Pancreas (tissue), 10 donors: Measurements from ENCODE around the gene TUBB. TPM values are rescaled to one million over a fixed set of nuclear protein-coding genes. Genes with fewer than 3 reads are reported as not detected.
"Not testable (repeated sequence)": the region's sequence is repeated elsewhere in the genome, so short reads cannot be mapped to it uniquely, and the experiment has no call there.

Experiments used
- ATAC-seq, 4 donors: fragments of 200-7000 bp; cut with Tn5 transposase; one replicate each; pipeline versions ENCODE4 v1.8.0 to v1.9.1; 2020; ENCODE audit warnings: mild to moderate bottlenecking in 4 of 4, moderate library complexity in 4 of 4
- DNase-seq, 6 donors: peaks; one replicate each; pipeline ENCODE4 v3.0.0-alpha.2; 2020
- FAIRE-seq: peaks from 2 replicates; lab custom pipeline; 2012; peaks lifted over from hg19 to GRCh38; lab: Jason Lieb, UNC
- H3K27ac ChIP-seq, 4 donors: fragments of 200-600 bp; sonication (generic); 1 replicate in 3 of 4; 2 replicates in 1 of 4; pipeline versions ENCODE4 v1.5.0 to v1.8.0; 2020
- H3K27me3 ChIP-seq, 4 donors: fragments of 200-600 bp; one replicate each; pipeline ENCODE4 v1.8.0; 2021
- H3K36me3 ChIP-seq, 3 donors: fragments of 200-600 bp; sonication (generic) in 1 of 3; one replicate each; pipeline versions ENCODE4 v1.5.0 to v1.8.0; 2020 to 2021
- H3K4me1 ChIP-seq, 3 donors: fragments of 200-600 bp; one replicate each; pipeline ENCODE4 v1.8.0; 2021
- H3K4me3 ChIP-seq, 4 donors: fragments of 200-600 bp; sonication (generic) in 2 of 4; one replicate each; pipeline versions ENCODE4 v1.5.0 to v1.8.0; 2020 to 2021
- H3K9me3 ChIP-seq, 4 donors: fragments of 200-600 bp; one replicate each; pipeline ENCODE4 v1.8.0; 2021
- CTCF ChIP-seq, 4 donors: fragments of 200-600 bp; sonication (generic) in 3 of 4; IDR thresholded peaks; one replicate each; pipeline versions ENCODE4 v1.5.0 to v1.8.0; 2021; ENCODE audit warnings: antibody characterized with exemption in 4 of 4
- WGBS, 2 donors: extraction: QIAGEN DNeasy Blood & Tissue Kit; methylation state at CpG; one replicate each; pipeline ENCODE4 v1.1.7; 2013; 5-methylcytosine and 5-hydroxymethylcytosine counted together
- intact Hi-C, 3 donors: fragments of 100-400 bp; cut with DNase I; formaldehyde crosslinking; loops; one replicate each; pipeline versions ENCODE4 v1.11.1 to v1.14.2; 2022
- polyA plus RNA-seq, 2 donors: library from polyadenylated mRNA; stranded (reverse); fragments of 200-250 nt; gene quantifications; one replicate each; pipeline ENCODE4 v1.2.3, GENCODE V29; 2013
- total RNA-seq, 6 donors: library from RNA; stranded (reverse); fragmentation: NEBNext Ultra II Directional in 4 of 6; extraction: Animal tissue kit (Norgen Biotek cat#: 25700) in 4 of 6; gene quantifications; one replicate each; pipeline versions ENCODE4 v1.2.1 to v1.2.4, GENCODE V29; 2021 to 2023
- donor health status: healthy with polysubstance abuse.
- donor health status: DM: no; HTN: no; CAD: no; lungs with moderate emphysema.
- donor health status: DM: no; HTN: no; CAD: no.
- donor health status: control.
- donor health status: control.
- donor health status: Bipolar disorder and iron deficiency.
- donor health status: DM: yes; HTN: yes; CAD: no.
- donor health status: DM: no; HTN: no; CAD: no.
- donor health status: DM: no; HTN: no; CAD: no.
- donor health status: DM: yes; HTN: yes; CAD: no.

TUBB gene
- total and polyA plus RNA-seq, 8 donors, result 66.1 to 171 (median 106) TPM

- no peak for FAIRE-seq
- Histone ChIP-seq H3K27ac (peak overlapping the region; percentile 22 to 97 (median 68)), H3K36me3 (peaks cover 0 to 24% (median 11%) of the 10 kb centered on the region in 3 donors), H3K27me3 (no peaks in the 10 kb centered on the region), H3K9me3 (no peaks in the 10 kb centered on the region), H3K4me1 (peaks cover 8 to 12% (median 8%) of the 10 kb centered on the region in 3 donors), H3K4me3 (peak overlapping the region; percentile 63 to 84 (median 84))
- peak; percentile 90 to 97 (median 96) for TF ChIP-seq CTCF (IDR thresholded peaks at IDR 0.05)
- peak; percentile 70 to 94 (median 84) for DNase-seq
- WGBS, 2 donors, result 23 to 27% methylated on average over 27 of the region's 27 CpGs
- peak; percentile 13 to 36 (median 28) for ATAC-seq
- intact Hi-C loops, result loop anchor here in 2 of 3 donors (2.0 to 10.0 kb wide), 3 partner anchors 40 to 178 kb away; no protein-coding TSS in a partner anchor
Measured at GRCh38 chr6:30722280-30723112, 2.3 kb downstream of the TUBB start.

- not testable (repeated sequence) for H3K27me3 ChIP-seq, ATAC-seq, H3K27ac ChIP-seq, H3K9me3 ChIP-seq, FAIRE-seq, H3K4me1 ChIP-seq
- peaks cover 0 to 27% (median 11%) of the 10 kb centered on the region in 3 donors for H3K36me3 ChIP-seq
- peak overlapping the region in 1 of 4 donors; percentile 84 for H3K4me3 ChIP-seq
- peak in 1 of 6 donors; percentile 60 for DNase-seq
- intact Hi-C loops, result loop anchor here in 2 of 3 donors (2.0 to 10.0 kb wide), 3 partner anchors 41 to 178 kb away; no protein-coding TSS in a partner anchor
- WGBS, 2 donors, result 64% methylated on average over 16 of the region's 16 CpGs
Measured at GRCh38 chr6:30723159-30723842, 3.1 kb downstream of the TUBB start.

GRCh38 chr6:30723843-30724741, 3.9 kb downstream of the TUBB start:
- not testable (repeated sequence) for H3K4me3 ChIP-seq, H3K27me3 ChIP-seq, H3K27ac ChIP-seq, H3K4me1 ChIP-seq, ATAC-seq, H3K9me3 ChIP-seq, FAIRE-seq
- intact Hi-C loops, result loop anchor here in 2 of 3 donors (2.0 to 10.0 kb wide), 3 partner anchors 42 to 179 kb away; no protein-coding TSS in a partner anchor
- DNase-seq, result peak in 2 of 6 donors; percentile 38 to 60
- WGBS, 2 donors, result 59 to 65% methylated on average over 29 of the region's 29 CpGs
- H3K36me3 ChIP-seq, result peaks cover 0 to 33% (median 11%) of the 10 kb centered on the region in 3 donors

GRCh38 chr6:30724906-30725667, 4.9 kb downstream of the TUBB start:
- H3K36me3 ChIP-seq, result peaks cover 0 to 43% (median 14%) of the 10 kb centered on the region in 3 donors
- intact Hi-C loops, result loop anchor here (5.0 to 10.0 kb wide), 2 partner anchors 43 to 180 kb away; no protein-coding TSS in a partner anchor

More at GRCh38 chr6:30724906-30725667, 4.9 kb downstream of the TUBB start:
- peaks cover 0 to 4% (median 0%) of the 10 kb centered on the region in 3 donors for H3K4me1 ChIP-seq
- WGBS, 2 donors, result 48 to 62% methylated on average over 6 of the region's 6 CpGs
- no peak for TF ChIP-seq CTCF (IDR thresholded peaks at IDR 0.05)
- FAIRE-seq (no peak), ATAC-seq (no peak), DNase-seq (no peak)
- no peak overlapping the region for H3K27ac ChIP-seq
- no peaks in the 10 kb centered on the region for H3K9me3 ChIP-seq
- no peak overlapping the region for H3K4me3 ChIP-seq
- H3K27me3 ChIP-seq, result no peaks in the 10 kb centered on the region
